HG03060 (cell line): ENCODE data around the gene PCSK6.
"Not testable (repeated sequence)": the region's sequence is repeated elsewhere in the genome, so short reads cannot be mapped to it uniquely, and the experiment has no call there.

Experiments used
- ATAC-seq: cut with Tn5 transposase; IDR thresholded peaks from one replicate; pipeline ENCODE4 v1.9.1; 2021; ENCODE audit warnings: low read depth, moderate number of reproducible peaks; ENCODE audit not compliant: unreplicated experiment

Gene PCSK6

DNA sequence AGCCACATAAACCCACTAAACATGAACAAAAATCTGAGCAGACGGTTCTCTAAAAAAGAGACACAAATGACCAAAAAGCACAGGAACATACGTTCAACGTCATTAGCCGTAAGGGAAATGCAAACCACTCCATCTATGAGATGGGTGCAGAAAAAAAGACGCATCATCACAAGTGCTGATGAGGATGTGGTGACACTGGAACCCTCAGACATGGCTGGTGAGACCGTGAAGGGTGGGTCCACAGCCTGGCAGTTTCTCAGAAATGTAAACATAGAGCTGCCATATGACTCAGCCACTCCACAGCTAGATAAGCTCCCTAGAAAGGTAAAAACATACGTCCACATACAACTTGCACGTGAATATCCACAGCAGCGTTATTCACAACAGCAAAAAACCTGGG, 23.3 kb downstream of the PCSK6 start:
- no peak for ATAC-seq

DNA sequence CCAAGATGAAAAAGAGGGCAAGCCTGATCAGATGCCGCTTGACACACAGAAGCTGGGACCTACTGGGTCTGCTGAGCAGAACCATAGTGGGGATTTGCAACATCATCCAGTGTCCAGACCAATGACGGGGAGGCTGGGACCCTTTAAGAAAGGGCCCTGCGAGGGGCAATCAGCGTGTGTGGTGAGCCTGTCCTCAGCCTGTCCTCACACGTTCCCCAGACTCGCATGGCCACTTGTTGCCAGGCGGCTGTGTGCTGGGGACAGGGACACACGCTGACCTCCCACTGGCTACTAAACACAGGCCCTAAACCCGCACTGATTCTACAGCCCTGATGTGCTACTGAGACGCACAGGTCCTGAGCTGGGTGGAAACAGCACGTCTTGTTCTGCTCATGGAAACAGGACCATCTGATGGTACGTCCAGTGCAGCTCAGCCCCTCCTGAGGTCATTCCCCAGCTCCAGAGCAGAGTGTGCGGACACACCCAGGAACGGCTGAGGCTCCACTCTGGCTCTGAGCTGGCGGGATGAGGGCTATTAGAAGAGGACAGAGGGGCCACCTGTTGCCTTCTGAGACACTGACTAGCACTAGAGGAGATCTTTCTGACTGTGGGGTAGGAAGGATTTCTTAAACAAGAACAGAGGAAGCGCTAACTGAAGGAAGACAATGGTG, 24.4 kb downstream of the PCSK6 start:
- no peak for ATAC-seq

DNA sequence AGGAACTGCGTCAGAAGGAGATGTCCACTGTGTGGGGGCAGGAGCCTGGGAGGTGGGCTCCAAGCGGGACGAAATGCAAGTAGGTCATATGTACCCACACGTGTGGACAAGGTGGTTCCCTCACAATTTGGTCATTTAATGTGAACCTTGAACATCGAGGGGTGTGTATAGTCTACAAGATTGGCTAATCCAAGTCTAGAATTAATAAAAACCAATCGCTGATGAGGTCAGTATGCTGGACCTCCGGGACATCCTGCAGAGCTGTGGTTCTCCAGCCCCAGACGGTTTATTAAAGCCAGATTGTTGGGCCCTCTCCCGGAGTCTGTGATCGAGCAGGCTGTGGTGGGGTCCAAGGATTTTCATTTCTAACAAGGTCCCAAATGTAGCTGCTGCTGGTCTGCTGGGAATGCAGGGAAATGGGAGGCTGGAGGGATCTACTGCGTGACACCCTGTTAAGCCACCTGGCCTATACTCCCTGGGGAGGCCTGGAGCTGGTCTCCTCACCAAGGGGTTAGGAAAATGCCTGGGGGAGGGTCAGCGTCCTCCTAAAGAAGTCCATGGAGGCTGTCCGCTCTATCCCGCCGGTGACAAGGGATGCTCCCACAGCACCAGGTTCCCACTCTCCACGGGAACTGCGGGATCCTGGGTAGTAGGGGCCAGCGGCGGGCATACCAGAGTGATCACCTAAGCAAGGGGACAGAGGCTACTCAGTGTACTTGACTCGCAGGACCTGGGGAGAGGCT, 25.1 kb downstream of the PCSK6 start:
- ATAC-seq: no peak

DNA sequence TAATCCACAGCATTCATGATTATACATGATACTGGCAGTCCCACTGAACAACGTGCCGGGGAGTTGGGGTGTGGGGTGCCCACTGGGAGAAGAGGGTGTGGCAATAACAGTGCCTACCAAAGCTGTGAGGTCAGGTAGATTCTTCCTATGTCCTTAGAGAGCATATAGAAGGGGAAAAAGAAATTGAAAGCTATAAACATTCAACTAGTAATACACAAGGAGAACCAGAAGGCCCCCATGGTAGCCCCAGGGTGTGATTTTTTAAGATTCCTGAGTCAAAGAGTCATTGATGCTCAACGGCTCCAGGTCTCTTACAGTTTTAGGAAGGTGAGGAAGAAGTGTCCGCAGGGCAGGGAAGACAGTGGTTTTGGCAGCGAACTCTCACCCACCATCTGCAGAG, 25.8 kb downstream of the PCSK6 start:
- not testable (repeated sequence) for ATAC-seq

DNA sequence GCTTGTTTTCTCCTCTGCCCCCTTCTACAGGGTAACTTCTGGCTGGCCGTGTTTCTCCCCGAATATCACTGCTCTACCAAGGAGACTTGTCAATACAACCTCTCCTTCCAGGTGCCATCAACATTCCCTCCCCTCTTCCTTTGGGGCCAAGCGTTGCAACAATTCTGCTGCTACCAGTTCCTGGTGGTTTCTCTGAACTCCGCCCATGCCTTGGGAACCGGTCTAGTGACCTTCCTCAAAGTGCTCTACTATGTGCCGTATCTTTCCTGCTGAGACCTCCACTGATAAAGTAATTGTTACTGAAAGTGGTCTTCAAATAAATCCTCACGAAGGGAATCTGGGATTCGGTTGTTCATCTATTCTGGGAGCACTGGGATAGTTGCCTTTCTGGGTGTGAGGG, 26.2 kb downstream of the PCSK6 start:
- ATAC-seq: no peak

DNA sequence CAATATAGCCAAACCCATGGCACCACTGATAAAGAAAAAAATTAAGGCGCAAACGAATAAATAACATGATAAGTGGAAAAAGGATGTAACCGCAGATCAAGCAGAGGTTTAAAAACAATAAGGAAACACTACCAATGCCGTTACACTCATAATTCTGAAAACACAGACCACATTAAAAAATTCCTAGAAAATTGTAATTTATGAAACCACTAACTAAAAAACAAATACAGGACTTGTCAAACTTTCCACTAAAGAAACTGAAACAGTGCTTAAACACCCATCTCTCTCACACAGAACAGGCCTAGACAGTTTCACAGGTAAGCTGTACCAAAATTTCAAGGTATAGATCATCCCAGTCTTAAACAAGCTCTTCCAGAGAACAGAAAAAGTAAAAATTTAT, 28.4 kb downstream of the PCSK6 start:
- ATAC-seq: no peak

DNA sequence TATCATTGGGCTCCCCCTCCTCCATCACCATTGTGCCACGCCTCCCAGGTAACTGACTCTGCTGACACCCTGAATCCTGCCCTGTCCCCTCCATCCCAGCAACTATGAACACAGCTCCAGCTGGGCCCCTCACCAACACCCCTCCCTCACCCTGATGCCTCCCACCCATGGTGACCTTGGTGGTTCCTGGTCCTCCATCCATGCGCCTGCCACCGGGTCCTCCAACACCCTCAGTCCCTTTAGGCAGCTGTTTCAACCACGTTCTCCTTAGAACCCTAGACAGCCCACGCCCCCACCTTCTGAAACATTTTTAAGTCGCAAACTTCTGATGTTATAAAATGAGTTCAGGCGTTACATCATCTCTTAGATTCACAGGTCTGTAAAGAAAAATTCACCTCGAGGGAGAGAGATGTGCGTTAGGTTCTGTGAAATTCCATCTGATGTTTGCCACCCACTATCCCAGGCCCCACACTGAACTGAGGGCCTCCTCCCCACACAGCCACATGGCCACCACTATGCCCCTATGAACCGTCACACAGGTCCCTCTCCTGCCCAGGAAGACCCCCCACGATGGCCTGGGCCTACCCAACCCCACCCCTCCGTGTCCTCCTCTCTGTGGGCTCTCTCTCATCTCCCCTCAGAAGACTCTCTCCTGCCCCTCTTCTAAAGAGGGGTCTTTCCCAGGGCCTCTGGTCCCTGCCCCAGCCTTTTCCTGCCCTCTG, 29.8 kb downstream of the PCSK6 start:
- no peak for ATAC-seq

DNA sequence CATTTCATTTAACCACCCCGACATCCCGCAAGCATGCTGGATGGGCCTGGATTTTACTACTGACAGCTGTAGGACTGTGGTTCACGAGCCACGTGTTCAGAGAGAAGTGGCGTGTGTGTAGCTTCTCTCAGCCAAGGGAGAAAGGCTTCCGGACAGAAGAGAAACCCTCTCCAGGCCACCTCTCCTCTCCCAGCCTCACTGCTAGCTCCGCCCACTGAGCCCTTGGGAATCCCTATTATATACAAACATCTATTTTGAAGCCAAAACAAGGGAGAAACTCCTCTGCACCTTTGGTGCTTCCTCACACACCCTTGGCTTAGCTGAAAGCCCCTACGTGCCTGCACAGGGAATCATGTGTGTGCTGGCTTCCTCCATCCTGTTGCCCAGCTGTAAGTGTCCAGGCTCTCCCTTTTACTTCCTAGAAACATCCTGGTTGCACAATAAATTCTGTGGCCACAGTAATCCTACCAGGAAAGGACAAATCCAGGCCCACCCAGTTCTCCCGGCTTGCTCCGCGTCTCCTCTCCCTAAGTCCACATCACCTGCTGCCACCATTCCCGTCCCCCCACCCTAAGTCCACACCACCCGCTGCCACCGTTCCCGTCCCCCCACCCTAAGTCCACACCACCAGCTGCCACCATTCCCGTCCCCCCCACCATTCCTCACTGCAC, 30.5 kb downstream of the PCSK6 start:
- no peak for ATAC-seq

DNA sequence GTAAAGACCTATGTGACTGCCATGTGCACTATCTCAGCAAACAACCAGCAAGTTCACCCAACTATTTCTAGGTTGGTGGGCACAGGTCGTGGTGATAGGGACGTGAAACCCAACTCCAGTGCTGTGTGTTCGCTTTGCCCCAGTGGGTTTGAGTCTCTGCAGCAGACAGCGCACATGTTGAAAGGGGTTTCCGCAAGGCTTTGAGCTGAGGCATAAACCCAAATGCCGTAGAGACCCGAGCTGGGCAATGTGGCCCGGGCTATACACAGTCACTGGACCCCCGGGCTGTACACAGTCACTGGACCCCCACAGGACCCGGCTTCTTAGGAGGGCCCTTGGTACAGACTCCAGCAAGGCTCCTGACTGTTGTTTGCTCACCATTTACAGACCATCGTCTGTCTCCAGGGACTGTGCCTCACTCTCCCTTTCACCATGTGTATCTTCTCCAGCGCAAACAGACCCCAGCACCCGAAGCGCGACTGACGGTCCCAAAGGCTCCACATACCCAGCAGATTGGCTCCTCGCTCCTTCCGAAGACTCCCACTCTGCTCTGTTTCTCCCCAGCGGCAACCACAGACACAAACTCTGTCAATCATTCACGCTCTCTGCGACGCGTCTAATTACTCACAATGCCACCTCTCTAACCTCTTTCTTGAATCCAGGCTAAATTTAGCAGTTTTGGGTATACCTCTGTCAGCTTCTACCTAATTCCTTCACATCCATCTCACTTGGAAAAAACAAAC, 31.2 kb downstream of the PCSK6 start:
- no peak for ATAC-seq

DNA sequence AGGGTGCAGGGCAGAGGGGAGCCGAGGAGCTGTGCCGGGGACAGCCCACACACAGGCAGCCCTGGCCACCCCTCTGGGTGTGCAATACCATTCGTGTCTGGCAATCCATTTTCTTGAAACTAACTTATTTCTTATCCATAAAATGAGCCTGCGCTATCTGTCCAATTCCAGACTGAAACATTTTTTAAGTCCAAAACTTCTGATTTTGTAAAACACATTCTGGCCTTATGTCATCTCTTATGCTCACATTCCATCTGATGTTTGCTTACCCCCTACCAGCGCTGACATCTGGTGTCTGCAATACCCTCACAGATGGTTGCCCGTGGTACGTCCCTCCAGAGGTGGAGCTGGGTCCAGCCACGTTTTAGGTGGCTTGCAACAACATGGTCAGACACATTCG, 31.8 kb downstream of the PCSK6 start:
- no peak for ATAC-seq

DNA sequence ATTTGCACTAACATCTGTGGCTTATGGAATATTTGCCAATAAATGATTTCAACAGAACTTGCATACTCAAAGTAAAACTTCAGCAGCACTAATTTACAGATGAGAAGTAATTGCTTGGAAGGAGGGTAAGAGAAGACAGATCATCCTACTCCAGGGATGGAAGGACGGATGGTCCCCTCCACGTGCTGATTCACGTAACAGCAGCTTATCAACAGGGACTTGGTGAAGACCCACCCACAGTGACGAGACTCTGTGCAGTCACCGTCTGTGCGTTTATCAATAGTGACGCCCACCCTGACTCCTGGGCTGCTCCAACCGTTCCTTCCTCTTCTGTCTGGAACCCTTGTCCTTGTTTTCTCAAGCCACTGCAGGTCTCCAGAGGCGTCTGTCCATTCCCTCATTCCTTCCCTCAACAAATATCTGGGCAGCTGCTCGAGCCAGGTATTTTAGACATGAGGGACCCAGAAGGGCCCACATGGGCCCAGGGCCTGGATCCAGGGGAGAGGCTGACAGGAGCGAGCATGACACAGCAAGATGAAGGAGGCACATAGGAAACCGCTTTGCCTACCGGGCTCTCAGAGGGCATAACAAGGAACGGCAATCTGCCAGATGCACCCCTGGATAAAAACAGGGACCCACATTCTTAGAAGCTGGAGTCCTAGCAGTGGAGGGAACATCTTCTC, 33.3 kb downstream of the PCSK6 start:
- ATAC-seq: no peak

DNA sequence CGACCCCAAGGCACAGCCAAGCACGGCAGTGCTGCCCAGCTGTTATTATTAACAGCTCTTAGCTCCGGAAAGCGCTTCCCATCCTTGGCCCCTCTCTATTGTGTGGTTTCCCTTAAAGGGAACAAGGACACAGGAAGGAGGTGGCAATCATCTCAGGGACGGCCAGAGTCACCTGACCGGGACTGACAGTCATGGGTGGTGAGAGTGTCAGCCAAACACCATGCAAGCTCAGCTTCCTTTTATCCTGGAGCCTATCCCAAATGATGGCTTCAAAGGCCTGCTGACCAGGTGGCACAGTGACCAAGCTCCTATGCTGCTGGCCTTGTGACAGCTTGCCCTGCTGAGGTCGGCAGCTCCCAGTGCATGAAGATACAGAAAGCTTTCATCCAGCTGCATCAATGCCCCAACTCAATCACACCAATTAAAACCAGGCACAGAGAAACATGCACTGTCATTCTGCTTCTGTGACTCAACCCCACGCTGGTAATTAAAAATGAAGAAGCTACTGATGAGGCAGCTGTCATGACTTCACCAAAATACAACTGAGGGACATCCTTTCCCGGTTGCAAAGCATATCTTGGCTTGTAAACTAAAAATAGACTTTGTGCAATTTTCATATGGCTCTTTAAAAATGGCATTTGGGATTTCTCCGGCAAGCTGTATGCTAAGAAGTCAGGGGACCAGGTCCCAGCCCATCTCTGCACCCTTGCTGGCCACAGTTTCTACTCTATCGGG, 34.0 kb downstream of the PCSK6 start:
- ATAC-seq: no peak

DNA sequence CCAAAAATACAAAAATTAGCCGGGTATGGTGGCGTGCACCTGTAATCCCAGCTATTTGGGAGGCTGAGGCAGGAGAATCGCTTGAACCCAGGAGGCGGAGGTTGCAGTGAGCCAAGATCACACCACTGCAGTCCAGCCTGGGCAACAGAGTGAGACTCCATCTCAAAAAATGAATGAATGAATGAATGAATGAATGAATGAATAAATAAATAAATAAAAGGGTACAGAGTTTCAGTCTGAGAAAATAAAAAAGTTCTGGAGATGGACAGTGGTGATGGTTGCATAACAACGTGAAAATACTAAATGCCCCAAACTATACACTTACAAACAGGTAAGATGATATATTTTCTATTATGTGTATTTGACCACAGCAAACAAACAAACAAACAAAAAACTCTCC, 34.7 kb downstream of the PCSK6 start:
- ATAC-seq: not testable (repeated sequence)

DNA sequence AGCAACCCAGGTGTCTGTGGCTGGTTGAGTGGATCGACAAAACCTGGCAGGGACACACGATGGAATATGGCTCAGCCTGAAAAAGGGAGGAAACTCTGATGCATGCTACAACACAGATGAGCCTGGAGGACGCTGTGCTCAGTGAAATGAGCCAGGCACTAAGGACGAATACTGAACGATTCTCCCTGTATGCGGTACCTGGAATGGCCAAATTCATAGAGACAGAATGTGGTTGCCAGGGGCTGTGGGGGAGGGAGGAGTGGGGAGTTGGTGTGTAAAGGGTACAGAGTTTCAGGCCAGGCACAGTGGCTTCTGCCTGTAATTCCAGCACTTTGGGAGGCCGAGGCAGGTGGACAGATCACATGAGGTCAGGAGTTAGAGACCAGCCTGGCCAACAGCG, 35.1 kb downstream of the PCSK6 start:
- ATAC-seq: no peak

DNA sequence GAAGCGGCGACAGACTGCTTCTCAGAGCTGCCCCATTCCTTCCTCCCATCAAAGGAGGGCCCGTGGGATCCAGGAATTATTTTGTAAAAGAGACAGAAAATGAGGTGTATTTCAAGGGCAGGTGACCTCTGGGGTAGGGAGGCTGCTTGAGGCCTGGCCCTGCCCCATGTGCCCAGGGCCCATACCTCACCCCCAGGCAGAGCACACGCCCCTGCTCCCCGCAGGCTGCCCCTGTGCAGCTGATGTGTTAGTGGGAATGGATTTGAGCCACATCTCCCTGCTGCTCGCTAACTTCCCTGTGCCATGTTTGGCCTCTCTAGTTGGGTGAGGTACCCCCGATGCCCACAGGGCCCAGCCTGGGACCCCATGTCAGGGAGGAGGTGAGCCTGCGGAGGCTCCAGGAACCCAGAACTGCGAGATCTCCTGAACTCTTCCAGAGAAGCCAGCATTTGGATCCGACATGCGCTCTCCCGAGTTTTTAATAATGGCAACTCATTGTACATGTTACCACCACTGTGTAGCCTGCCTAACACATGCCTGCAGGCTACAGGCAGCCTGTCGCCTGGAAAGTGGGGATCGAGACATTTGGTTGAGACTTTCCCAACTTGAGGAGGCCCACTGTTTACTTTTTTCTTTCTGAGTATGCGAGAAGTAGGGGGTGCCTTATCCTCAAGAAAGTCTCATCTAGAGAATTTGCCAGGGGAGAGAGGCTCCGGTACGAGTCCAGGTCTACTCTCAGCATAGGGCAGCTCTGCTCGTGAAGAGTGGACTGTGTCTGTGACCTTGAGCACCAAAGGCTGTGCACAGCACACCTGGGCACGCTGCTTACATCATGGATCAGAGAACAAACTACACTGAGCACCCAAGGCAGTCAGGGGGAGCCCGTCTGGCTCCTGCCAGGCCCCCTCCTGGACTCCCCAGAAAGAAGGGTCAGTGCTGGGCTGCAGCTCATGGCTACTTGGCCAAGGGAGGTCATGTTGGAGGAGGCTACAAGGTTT, 36.1 kb downstream of the PCSK6 start:
- no peak for ATAC-seq

DNA sequence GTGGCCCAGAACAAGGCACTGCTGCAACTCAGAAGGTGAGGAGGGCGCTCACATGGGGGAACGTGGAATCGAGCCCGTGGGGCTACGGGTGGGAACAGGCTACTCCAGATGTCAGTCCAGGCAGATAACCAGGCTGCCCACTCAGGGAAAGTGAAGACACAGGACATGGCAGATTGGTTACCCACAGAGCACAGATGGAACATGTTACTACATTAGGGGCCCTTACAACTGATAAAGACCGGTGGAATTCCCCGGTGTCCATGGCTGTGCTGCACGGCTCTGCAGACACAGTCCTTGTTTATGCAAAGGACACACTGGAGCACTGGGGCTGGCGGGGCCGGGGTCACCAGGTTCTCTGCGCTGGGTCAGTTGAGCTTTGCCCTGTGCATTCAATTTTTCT, 36.9 kb downstream of the PCSK6 start:
- no peak for ATAC-seq

DNA sequence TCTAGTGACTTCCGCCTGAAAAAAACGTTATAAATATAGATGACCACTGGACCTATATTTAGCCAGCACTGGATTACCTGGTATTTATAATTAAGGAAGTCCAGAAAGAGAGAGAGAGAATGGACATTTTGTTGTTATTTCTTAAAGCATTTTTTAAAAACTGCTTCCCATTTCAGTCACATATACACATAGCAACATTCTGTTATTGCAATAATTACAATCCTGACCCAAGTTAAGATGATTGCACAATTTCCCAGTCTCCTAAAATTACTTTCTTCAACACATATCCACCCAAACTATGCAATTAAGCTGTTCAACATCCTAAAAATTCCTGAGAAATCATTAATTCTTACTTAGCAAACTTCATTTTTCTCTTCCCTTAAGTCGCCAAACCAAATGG, 37.7 kb downstream of the PCSK6 start:
- ATAC-seq: no peak

DNA sequence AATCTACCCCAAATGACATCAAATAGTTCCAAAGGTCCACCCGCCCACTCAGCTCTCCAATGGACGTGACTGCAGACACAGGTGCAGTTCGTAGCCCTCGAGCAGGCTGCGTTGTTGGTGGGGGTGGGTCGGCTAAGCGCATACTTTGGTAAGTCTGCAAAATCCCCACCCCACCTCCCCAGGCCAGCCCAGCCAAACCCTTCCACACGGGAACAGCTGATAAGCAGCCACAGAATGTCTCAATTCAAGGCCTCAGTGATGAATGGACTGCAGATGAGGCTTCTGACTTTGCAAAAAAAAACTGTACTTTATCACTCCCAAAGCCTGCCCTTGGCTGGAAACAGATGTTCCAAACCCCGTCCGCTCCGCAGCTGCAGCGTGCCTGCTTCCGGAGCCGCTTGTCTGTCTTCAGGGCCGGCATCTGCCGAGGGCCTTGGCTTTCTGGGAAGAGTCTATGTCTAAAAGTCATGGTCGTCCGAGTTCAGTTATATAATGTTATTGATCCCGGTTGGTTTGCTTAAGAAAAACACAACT, 38.2 kb downstream of the PCSK6 start:
- ATAC-seq: no peak
